GM19238 (cell line): ENCODE data around the gene SULT1E1.

ENCODE experiments used
- DNase-seq: peaks from one replicate; pipeline ENCODE4 v3.0.0; 2011; ENCODE audit warnings: low spot score; ENCODE audit not compliant: insufficient read length

SULT1E1 gene, protein sequence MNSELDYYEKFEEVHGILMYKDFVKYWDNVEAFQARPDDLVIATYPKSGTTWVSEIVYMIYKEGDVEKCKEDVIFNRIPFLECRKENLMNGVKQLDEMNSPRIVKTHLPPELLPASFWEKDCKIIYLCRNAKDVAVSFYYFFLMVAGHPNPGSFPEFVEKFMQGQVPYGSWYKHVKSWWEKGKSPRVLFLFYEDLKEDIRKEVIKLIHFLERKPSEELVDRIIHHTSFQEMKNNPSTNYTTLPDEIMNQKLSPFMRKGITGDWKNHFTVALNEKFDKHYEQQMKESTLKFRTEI

DNA sequence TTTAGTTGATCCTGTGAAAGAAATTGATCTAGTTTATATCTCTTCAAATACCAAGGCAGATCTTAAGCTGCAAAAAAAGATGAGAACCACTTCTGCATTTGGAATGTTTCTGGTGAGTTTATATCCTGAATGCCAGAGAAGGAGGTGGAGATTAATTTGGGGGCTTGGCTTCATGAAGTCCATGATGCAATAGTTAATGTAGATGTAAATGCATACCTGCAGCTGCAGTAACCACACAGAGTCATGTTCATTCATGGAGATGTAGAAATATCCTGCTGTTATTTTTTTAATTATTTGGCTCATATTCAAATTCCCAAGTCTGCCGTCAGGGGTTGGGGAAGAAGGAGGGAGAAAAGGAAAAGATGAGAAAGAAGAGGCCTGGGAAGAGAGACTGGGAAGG lies at the start of gene SULT1E1:
Gene SULT1E1, minus strand, starts transcription at position 94 of the 400 bp plus-strand sequence. CDS start 2,501 bp downstream, outside the sequence.
- DNase-seq, result no peak

DNA sequence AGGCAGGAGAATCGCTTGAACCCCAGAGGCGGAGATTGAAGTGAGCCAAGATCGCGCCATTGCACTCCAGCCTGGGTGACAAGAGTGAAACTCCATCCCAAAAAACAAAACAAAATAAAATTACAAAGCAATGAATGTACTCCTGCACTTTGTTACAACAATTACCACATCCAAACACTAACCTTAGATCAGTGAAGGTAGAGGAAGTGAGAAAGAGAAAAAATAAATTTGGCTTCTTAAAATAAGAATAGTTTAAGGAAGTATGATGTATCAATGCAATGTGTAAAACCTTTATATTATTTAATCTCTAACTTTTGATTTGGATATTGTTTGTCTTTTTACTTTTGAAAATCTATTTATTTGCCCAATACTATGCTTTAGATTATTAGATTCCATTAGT lies 49.2 kb upstream of the SULT1E1 start:
- DNase-seq, result no peak

DNA sequence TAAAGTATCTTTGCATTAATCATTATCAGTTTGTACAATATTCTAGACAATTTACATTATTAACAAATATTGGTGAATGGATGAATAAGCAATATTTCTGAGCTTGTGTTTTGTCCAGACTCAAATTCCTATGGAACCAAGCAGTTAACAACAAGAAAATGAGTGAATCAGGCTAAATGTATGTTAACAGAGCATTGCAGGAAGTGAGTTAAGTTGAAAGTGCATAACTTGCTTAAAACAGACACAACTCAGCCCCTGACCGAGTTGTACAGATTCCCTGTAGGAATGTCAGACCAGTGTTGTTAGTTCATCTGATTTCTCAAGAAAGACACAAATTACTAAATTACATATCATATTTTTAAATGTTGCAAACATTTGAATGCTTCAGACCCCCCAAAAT lies 47.2 kb upstream of the SULT1E1 start:
- DNase-seq, result no peak

DNA sequence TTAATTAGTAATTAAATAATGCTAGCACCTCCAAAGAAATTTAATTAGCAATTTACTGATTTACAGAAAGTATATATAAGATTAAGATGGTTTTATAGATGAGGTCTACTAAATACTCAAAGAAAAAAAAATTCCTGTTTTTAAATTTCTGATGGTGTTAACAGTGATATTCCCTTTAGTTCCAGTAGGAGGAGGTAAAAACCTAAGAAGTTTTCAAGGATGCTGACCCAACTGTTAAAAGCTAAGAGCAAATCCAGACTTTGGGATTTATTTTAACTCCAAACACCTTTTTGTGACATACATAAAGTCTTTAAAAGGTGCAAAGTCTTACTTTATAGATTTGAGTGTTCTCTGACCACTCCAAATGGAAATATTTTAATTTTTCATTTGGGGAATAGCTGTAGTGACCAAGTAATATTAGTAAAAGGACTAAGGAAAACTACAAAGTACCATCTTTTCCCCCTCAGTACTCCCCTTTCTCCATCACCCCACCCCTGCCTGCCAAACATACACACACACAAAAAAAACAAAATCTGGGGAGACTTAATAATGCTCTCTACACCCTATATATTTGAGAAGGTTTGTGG lies 36.7 kb upstream of the SULT1E1 start:
- DNase-seq, result no peak

DNA sequence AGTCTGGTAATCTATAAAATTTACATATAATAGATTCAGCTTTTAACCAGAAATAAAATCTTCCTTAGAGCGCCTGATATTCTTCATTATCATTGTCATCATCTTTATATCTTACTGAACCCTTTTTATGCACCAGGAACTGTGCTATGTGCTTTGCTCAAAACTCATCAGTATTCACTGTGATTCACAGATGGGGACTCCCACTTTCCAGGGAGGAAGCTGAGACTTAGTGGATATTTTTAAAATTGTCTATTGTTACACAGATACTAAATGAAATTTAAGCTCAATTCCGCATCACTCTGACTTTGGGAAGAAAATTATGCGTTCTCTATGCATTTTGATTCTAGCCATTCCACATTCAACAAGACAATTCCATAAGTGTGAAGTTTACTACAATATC lies 34.8 kb upstream of the SULT1E1 start:
- DNase-seq, result no peak

DNA sequence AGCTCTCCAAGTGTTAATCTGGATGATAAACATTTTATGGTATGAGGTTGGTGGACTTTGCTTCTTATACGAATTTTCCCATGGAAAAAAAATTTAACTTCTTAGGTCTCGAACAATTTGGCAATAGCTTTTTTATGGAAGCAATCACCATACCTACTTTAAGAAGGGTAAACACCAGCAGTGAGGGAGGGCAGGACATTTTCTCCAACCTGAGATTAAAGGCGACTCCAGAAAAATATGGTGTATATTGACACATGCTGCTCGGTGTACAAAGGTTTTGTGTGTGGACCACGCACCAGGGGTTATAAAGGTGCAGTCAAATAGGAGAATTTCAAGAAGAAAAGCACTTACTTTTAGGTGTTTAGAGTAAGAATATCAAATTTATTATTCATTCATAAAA lies 34.2 kb upstream of the SULT1E1 start:
- DNase-seq, result no peak

DNA sequence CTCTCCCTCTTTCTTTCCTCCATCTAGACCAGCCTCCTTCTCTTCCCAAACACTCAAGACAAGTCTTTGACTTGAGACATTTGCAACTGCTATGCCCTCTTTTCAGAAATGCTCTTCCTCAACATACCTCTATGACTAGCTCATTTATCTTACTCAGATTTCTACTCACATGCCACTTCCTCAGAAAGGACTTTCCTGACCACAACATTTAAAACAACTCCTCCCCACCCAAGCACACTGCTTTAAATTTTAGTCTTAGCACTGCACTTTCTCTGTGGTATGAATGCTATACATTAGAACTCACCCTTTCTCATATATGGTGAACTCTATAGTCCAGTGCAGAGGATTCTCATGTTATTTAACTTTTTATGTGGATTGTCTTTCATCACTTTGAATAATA lies 28.4 kb upstream of the SULT1E1 start:
- DNase-seq, result no peak

DNA sequence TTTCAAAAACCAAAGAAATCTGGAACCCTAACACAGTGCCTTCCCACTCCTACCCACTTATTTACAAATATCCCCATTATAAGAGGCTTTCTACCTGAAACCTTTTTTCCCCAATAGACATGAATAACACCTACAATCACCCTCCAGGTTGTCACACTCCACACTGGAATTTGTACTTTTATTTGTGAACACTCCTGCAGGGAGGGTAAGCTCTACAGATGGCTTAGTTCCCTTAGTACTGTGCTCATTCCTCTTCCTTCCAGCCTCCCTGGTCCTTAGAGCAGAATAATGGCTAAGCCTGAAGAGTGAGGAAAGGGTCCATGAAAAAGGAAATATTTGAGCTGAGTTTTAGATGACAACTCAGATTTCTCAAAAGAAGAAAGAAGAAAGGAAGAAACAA lies 22.2 kb upstream of the SULT1E1 start:
- no peak for DNase-seq

DNA sequence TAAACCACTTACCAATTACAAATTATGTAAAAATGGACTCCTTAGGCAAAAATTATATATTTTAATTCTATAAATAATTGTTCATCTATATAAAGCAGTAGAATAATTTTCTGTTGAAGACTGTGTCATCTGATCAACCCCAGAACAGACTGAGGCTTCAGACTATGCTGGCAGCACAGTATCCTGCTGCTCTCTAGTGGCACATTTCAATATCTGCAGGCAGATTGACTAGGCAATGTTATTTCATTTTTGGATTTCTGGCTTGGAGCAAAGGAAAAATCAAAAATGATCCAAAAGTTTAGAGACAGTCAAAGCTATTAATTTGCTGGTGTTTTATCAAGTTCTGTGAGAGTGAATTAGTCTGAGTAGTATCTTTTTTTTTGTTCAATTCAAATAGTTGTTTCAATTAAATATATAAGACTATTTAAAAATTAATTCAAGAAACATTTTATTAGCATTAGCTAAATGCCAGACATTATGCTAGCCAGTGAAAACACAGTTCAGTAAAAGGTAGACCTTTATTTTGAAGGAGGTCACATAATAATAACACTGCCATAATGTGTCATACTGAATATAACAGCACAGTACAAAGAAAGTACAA lies 21.3 kb upstream of the SULT1E1 start:
- peak; percentile 2 for DNase-seq

DNA sequence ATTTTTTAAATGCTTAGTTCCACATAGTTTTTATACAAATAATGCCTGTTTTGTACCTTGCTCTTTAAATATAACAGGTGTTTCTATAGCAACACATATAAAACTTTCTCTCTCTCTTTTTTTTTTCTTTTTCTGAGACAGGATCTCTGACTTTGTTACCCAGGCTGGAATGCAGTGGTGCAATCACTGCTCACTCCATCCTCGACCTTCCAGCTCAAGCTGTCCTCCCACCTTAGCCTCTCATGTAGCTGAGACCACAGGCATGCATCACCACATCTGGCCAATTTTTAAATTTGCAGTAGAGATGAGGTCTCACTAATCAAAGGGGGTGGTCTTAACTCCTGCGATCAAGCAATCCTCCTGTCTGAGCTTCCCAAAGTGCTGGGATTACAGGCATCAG lies 18.3 kb upstream of the SULT1E1 start:
- DNase-seq, result no peak

DNA sequence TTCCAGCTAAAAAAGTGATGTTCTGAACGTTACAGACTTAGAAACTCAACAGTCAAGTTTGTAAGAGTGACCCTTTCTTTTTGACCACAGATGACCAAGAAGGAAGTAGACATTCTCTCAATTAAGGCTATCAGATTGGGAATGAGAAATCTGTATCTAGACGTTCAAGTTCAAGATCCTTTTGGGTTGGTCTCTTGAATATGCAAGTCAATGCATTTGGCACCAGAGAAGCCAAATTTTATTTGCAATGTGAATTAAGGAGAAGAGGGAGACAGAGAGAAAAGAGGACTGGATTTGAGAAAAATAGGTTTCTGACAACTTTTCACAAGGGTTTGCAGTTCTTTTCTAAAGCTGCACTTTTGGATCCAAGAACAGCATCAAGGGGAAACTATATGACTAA lies 17.5 kb upstream of the SULT1E1 start:
- no peak for DNase-seq

DNA sequence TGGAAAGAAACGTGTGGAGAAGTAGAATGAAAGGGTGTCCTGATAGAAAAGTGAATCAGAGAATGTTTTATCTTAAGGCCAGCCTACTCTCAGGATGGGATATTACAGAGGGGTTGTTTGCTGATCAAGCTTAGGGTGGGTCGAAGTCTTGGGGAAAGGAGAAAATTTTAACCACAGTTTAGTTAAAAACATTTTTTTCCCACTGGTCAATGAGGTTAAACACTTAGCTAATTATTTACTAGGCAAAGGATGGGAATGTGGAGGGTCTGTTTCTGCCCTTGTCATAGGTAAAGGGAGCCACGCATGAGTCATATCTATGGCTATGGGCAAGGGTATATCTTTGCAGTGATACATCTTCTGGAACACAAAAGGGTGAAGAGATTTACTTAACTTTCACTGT lies 16.1 kb upstream of the SULT1E1 start:
- no peak for DNase-seq

DNA sequence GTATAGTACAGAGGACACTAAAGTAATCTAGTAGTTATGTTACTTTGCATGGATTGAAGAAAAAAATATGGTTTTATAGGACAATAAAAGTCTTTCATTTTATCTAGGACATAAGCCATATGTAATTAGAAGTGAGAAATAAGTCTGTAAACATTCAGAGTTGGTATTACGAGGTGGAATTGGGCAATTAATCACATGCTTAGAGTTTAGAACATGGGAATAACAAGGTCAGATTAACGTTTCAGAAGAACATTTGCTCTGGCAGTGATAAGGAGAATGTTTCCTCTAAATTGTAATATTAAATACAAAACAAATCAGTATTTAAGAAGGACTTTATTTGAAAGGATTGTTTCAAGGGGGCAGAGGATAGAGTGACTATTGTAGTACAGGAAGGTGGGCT lies 15.6 kb upstream of the SULT1E1 start:
- no peak for DNase-seq

DNA sequence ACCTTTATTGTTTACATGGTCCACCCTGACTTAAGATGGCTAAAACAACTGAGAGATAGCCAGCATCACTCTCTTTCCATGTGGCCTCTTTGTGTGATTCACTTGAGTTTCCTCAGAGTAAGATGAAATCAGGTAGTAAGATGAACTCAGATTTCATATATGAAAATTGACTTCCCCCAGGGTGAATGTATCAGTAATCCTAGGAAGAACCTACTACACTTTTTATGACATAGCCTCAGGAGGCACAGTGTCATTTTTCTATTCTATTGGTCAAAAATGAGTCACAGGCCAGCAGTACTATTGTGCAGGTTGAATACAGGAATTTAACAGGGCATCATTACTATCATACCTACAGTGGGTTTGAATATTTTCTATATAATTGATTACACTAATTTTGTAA lies 14.6 kb upstream of the SULT1E1 start:
- DNase-seq, result no peak

DNA sequence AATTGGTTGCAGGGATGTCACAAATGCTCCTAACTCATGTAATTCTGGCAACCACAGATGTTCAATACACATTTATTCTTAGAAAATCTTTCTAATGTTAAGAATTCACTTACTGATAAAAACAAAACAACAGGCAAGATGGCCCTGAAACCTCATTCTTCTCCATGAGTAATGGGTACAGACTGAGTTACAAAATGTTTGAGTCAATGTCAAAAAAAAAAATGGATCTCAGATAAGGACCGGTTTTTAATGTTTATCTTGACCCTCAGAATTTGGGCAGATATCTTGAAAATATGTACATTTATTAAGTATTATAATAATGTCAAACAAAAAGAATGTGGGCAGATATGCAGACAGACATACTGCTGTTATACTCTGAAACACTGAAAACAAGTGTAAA lies 1.8 kb upstream of the SULT1E1 start:
- no peak for DNase-seq

DNA sequence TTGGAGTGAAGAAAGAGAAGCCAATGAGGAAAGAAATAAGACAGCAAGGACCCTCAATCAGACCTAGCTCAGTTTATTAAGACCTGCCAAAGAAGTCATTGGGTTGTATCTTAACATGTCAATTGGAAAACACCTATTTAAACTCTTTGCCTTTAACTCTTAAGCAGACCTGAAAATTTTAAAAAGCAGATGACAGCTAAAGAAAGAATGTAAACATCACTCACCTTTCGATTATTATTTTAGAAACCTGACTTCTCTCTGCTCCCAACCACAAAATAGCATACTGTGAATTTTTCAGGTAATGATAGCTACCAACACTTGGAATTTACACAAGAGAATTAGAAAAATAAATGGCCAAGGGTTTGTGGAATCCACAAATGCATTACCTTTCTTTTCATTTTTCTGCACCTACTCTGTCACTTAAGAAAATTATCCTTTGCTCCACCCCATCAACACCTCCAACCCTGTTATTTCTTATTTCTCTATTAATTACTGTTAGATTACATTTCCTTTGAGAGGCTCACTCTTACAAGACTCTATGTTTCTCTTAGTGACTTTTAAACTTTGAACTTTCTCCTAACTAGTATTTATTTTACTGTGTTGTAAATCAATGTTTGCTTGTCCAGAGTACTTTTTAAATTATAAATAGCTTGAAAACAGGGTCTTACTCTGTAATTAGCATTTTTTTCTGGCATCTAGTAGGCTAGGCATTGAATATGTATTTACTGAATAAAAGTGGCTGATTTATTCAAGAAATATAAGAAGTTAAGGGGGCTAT lies 765 bp upstream of the SULT1E1 start:
- DNase-seq, result no peak

DNA sequence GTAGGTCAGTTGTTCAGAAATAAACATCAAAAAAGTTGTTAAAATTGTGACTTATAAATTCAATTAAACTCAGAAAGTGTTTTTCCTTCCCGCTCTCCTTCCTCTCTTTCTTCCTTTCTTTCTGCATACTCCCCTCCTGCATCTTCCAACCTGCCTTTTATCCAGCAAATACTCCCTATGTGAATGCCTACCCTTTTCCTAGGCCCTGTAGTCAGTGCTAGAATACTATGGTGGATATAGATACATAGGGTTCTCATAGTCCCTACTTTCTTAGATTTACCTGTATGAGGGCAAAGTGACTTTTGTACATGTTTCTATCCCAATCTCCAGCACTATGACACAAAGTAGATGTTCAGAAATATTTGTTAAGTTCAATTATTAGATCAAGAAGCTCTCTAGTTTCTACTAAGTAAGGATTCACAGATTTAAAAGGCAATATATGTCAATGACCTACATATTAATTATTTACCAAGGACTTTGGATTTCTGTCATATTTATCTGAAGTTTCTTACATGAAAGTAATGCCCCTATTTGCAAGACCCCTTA lies 732 bp downstream of the SULT1E1 start:
- no peak for DNase-seq

DNA sequence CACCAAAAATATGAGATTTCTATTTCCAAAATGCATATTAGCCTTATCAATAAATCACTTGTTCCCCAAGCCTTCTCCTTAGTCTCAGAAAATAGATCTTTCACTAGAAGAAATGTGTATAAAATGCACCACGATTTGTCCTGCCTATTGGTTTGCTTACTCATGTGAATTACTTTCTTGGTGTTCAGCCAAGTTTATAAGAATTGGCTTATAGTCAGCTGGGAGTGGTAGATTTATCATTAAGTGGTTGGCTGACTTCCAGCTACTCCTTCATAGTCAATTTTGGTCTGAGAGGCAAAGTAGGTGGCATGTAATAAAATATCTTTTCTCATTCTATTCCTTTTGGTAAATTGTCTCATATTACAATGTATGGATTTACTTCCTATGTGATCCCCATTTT lies 1.3 kb downstream of the SULT1E1 start:
- DNase-seq, result no peak

DNA sequence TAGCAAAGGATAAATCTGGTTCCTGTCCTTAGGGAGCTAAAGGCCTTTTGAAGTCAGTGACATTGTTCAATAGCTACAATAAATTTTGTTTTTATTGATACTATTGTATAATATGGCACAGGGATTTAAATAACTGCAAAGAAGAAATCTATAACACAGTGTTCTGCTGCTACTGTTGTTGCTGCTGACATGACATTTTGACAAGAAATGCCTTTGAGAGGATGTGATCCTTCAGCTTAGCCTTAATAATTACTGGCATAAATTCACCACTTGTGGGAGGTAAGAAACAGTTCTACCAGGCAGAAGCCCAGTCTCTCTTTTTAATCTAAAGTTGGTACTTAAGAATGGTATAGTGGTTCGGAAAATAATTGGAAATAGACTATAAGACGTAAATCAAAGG lies 4.1 kb downstream of the SULT1E1 start:
- no peak for DNase-seq

DNA sequence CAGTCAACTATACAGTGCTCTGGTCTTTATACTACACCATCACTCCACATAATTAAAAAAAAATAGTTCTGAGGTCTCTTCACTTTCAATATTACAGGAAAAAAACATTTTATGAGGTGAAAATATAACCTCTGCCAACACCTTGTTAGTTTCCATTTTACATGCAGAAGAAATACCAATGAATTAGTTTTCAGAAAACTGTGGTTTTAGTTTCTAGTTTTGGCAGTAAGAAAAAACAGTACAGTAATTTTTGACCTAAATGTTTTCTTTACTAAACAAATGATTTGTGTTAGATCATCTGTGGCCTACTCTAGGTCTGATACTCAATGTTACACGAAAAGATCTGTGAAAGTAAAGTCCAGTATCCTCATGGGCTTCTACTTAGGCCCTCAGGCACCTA lies 10.0 kb downstream of the SULT1E1 start:
- no peak for DNase-seq

DNA sequence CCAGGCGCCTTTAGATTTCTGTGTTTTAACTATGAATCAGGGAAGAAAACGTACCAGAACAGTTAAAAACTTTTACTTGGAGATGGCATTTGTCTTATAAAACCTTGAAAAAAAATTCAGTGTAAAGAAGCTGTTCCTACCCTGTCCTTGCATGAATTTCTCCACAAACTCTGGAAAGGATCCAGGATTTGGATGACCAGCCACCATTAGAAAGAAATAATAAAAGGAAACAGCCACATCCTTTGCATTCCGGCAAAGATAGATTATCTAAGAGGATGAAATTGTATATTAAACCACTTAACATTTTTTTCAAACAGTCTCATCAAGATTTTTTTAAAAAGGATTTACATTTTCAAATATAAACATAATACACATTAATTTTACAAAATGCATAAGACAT lies 10.6 kb downstream of the SULT1E1 start:
- DNase-seq, result no peak

DNA sequence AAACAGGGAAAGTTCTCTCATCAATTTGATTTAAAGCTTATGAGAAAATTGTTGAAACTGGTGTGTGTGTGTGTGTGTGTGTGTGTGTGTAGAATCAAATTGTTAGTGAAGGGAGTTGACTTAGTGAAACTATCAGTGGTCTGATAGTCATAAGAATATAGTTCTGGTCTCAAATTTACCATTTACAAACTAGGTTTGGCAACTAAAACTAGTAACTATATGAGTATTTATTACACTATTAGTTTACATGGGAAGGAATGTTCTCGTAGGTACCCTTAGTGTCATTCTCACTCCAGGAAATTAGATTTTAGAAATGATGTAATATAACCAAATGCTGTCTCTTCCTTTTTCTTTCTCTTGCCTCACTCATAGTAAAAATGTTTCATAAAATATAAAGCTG lies 11.9 kb downstream of the SULT1E1 start:
- no peak for DNase-seq
